Stimulated activated CD4-positive, alpha-beta T cell treated with anti-CD3 and anti-CD28 coated beads, Interleukin-12 subunit alpha, Interleukin-12 subunit beta, amount 100 ng/mL, for 24 hours (primary cell): ENCODE data around the gene WDR45.
A peak's percentile ranks its signal among the peaks of the same experiment; 100 is the strongest.
"Not testable (repeated sequence)": the region's sequence is repeated elsewhere in the genome, so short reads cannot be mapped to it uniquely, and the experiment has no call there.

Experiments used
- DNase-seq, 2 experiments: peaks; one replicate each; pipeline ENCODE4 v3.0.0-alpha.2; 2020; ENCODE audit warnings: low read depth in 2 of 2

WDR45 gene

GRCh38 chrX:49079489-49080428, at the start of gene WDR45:
WDR45 (minus strand) TSS chrX:49079887; CDS start chrX:49078095, 1,792 bp downstream.
- DNase-seq, result peak; percentile 39 to 46

GRCh38 chrX:49129427-49129826, 49.7 kb upstream of the WDR45 start:
- DNase-seq, result no peak

- not testable (repeated sequence) for DNase-seq
Measured at GRCh38 chrX:49127742-49128258, 48.1 kb upstream of the WDR45 start.

- DNase-seq, result no peak
Measured at GRCh38 chrX:49122499-49122898, 42.8 kb upstream of the WDR45 start.

- no peak for DNase-seq
Measured at GRCh38 chrX:49120091-49120490, 40.4 kb upstream of the WDR45 start.

- no peak for DNase-seq
Measured at GRCh38 chrX:49117581-49117980, 37.9 kb upstream of the WDR45 start.

- DNase-seq, result no peak
Measured at GRCh38 chrX:49116716-49117115, 37.0 kb upstream of the WDR45 start.

GRCh38 chrX:49116076-49116475, 36.4 kb upstream of the WDR45 start:
- DNase-seq, result no peak

GRCh38 chrX:49111791-49112190, 32.1 kb upstream of the WDR45 start:
- DNase-seq, result no peak

- DNase-seq, result no peak
Measured at GRCh38 chrX:49110417-49110816, 30.7 kb upstream of the WDR45 start.

- DNase-seq, result no peak
Measured at GRCh38 chrX:49108641-49109040, 29.0 kb upstream of the WDR45 start.

GRCh38 chrX:49106930-49107329, 27.2 kb upstream of the WDR45 start:
- no peak for DNase-seq

GRCh38 chrX:49106296-49106695, 26.6 kb upstream of the WDR45 start:
- no peak for DNase-seq

GRCh38 chrX:49103637-49104036, 23.9 kb upstream of the WDR45 start:
- DNase-seq, result no peak

- no peak for DNase-seq
Measured at GRCh38 chrX:49102190-49102589, 22.5 kb upstream of the WDR45 start.

- DNase-seq, result no peak
Measured at GRCh38 chrX:49101629-49101984, 21.9 kb upstream of the WDR45 start.

- peak; percentile 66 to 79 for DNase-seq
Measured at GRCh38 chrX:49100704-49101628, 21.3 kb upstream of the WDR45 start.

- no peak for DNase-seq
Measured at GRCh38 chrX:49096419-49096818, 16.7 kb upstream of the WDR45 start.

- no peak for DNase-seq
Measured at GRCh38 chrX:49089553-49089952, 9.9 kb upstream of the WDR45 start.

GRCh38 chrX:49082271-49082871, 2.7 kb upstream of the WDR45 start:
- no peak for DNase-seq

GRCh38 chrX:49077941-49078340, 1.7 kb downstream of the WDR45 start:
- no peak for DNase-seq

- DNase-seq, result no peak
Measured at GRCh38 chrX:49075347-49075746, 4.3 kb downstream of the WDR45 start.
